Fibroblast of lung (primary cell): ENCODE results near the gene SLC25A1. TPM values are rescaled to one million over a fixed set of nuclear protein-coding genes. Genes with fewer than 3 reads are reported as not detected.
"Not testable (repeated sequence)": the region's sequence is repeated elsewhere in the genome, so short reads cannot be mapped to it uniquely, and the experiment has no call there.

Experiments used
- DNase-seq, 2 donors: peaks; one replicate each; pipeline versions ENCODE4 v3.0.0 to v3.0.0-alpha.2; 2010; ENCODE audit warnings: low read depth in 2 of 2
- H2AFZ ChIP-seq: 2 replicates; pipeline ENCODE4 v1.5.1; 2012; ENCODE audit warnings: low read length, control low read depth, inconsistent platforms
- H3K27ac ChIP-seq: 2 replicates; pipeline ENCODE4 v1.5.1; 2011; ENCODE audit warnings: low read length, control low read depth; ENCODE audit not compliant: insufficient read depth
- H3K27me3 ChIP-seq: 2 replicates; pipeline ENCODE4 v1.5.1; 2011; ENCODE audit warnings: mild to moderate bottlenecking, low read length; ENCODE audit not compliant: control insufficient read depth, insufficient read depth
- H3K36me3 ChIP-seq: 2 replicates; pipeline ENCODE4 v1.5.1; 2011; ENCODE audit warnings: low read length; ENCODE audit not compliant: control insufficient read depth, insufficient read depth
- H3K4me1 ChIP-seq: 2 replicates; pipeline ENCODE4 v1.5.1; 2011; ENCODE audit warnings: low read length; ENCODE audit not compliant: control insufficient read depth, insufficient read depth; ENCODE audit errors: extremely low read depth
- H3K4me2 ChIP-seq: 2 replicates; pipeline ENCODE4 v1.5.1; 2011; ENCODE audit warnings: low read length, control low read depth; ENCODE audit not compliant: insufficient read depth; ENCODE audit errors: extremely low read depth
- H3K4me3 ChIP-seq, 4 experiments: fragments of 200-600 bp in 1 of 4; sonication (generic) in 1 of 4; replicated peaks in 1 of 4; 2 replicates each; pipeline ENCODE4 v1.5.1; 2011 to 2016; ENCODE audit warnings: low read length in 4 of 4, low read depth in 3 of 4, mild to moderate bottlenecking in 3 of 4, control low read depth in 2 of 4, inconsistent platforms in 1 of 4, mixed read lengths in 1 of 4; ENCODE audit not compliant: insufficient read depth in 1 of 4; ENCODE audit errors: control extremely low read depth in 1 of 4
- H3K79me2 ChIP-seq: 2 replicates; pipeline ENCODE4 v1.5.1; 2012; ENCODE audit warnings: mild to moderate bottlenecking, low read length, inconsistent platforms; ENCODE audit not compliant: control insufficient read depth, insufficient read depth
- H3K9ac ChIP-seq: 2 replicates; pipeline ENCODE4 v1.5.1; 2011; ENCODE audit warnings: mild to moderate bottlenecking, low read length, control low read depth; ENCODE audit not compliant: insufficient read depth
- H3K9me3 ChIP-seq: 2 replicates; pipeline ENCODE4 v1.5.1; 2012; ENCODE audit warnings: low read depth, low read length; ENCODE audit not compliant: control insufficient read depth, insufficient read depth
- H4K20me1 ChIP-seq: 2 replicates; pipeline ENCODE4 v1.5.1; 2011; ENCODE audit warnings: low read length; ENCODE audit not compliant: control insufficient read depth, insufficient read depth; ENCODE audit errors: extremely low read depth
- EZH2 ChIP-seq: IDR thresholded peaks from 2 replicates; pipeline ENCODE4 v1.5.1; 2012; ENCODE audit warnings: low read length, control low read depth, mild to moderate bottlenecking; ENCODE audit errors: missing control alignments
- polyA plus RNA-seq, 2 donors: library from polyadenylated mRNA; depleted of rRNA in 1 of 2; stranded (reverse) in 1 of 2; unstranded in 1 of 2; fragments of >200 nt; gene quantifications; 2 replicates each; pipeline ENCODE4 v1.2.1, GENCODE V29; 2011 to 2012; ENCODE audit warnings: missing spikeins in 1 of 2
- total RNA-seq: library from RNA; depleted of rRNA; stranded (reverse); fragments of >200 nt; gene quantifications from 2 replicates; pipeline ENCODE4 v1.2.1, GENCODE V29; 2014
- TF ChIP-seq, protein P1 (sequence below), 2 donors: IDR thresholded peaks in 1 of 2; conservative IDR thresholded peaks in 1 of 2; 1 replicate in 1 of 2; 2 replicates in 1 of 2; pipeline ENCODE4 v1.5.1; 2011 to 2012; ENCODE audit warnings: low read length in 2 of 2, control low read depth in 1 of 2, inconsistent platforms in 1 of 2, low read depth in 1 of 2, mild to moderate bottlenecking in 1 of 2

SLC25A1 gene
- total and polyA plus RNA-seq, 2 donors (not counting 1 experiment from before 2014, with no cell fraction given): 56.1 to 161 TPM

DNA sequence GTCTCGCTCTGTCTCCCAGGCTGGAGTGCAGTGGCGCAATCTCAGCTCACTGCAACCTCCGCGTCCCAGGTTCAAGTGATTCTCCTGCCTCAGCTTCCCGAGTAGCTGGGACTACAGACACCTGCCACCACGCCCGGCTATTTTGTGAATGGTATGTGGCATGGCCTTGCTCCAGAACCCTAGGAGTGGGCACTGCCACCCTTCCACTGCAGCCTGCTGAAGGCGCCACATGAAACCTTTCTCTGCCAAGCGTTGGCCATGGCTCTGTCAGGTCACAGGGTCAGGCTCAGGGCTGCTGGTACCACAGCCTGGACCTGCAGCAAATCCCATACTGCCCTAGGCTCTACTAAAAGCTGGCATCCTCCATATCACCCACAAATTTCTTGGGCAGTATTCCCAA is 22.4 kb downstream of the SLC25A1 start:
- not testable (repeated sequence) for H3K79me2 ChIP-seq, H3K36me3 ChIP-seq, H3K4me1 ChIP-seq, H2AFZ ChIP-seq, H4K20me1 ChIP-seq, H3K4me2 ChIP-seq, H3K9ac ChIP-seq, H3K4me3 ChIP-seq, H3K9me3 ChIP-seq, H3K27ac ChIP-seq, DNase-seq
- peaks cover 15% of the 10 kb centered on the region for H3K27me3 ChIP-seq

DNA sequence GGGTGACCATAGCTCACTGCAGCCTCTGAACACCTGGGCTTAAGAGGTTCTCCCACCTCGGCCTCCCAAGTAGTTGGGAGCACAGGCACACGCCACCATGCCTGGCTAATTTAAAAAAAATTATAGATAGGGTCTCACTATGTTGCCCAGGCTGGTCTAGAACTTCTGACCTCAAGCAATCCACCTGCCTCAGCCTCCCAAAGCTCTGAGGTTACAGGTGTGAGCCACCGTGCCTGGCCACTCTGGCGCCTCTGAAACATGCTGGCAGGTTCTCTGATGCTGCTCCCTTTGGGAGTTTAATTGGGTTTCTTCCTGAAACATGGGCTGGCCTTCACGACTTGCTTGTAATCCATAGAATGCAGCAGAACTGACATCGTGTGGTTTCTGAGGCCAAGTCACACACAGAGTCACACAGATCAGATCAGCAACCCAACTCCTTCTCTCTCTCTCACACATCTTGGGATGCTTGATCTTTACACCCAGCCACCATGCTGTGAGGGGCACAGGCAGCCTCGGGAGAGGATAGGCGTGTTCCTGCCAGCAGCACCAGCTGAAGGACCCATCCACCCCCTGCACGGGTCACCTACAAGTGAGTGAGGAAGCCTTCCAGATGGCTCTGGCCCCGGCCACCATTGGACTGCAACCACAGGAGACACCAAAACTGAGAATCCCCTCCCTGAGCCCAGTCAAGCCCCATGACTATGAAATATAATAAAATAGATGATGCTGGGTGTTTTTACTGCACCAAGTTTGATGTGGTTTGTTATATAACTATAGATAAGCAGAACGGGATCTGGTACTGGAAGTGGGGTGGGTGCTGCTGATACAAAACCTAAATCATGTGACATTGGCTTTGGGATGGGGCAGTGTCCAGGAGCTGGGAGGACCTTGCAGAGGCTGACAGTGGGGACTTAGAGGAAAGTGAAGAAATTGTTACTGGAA is 25.3 kb downstream of the SLC25A1 start:
- H3K4me2 ChIP-seq: no peak overlapping the region
- no peak overlapping the region for H3K27ac ChIP-seq
- H3K9me3 ChIP-seq: no peaks in the 10 kb centered on the region
- H3K79me2 ChIP-seq: no peaks in the 10 kb centered on the region
- no peak for TF ChIP-seq EZH2
- TF ChIP-seq, protein P1, sequence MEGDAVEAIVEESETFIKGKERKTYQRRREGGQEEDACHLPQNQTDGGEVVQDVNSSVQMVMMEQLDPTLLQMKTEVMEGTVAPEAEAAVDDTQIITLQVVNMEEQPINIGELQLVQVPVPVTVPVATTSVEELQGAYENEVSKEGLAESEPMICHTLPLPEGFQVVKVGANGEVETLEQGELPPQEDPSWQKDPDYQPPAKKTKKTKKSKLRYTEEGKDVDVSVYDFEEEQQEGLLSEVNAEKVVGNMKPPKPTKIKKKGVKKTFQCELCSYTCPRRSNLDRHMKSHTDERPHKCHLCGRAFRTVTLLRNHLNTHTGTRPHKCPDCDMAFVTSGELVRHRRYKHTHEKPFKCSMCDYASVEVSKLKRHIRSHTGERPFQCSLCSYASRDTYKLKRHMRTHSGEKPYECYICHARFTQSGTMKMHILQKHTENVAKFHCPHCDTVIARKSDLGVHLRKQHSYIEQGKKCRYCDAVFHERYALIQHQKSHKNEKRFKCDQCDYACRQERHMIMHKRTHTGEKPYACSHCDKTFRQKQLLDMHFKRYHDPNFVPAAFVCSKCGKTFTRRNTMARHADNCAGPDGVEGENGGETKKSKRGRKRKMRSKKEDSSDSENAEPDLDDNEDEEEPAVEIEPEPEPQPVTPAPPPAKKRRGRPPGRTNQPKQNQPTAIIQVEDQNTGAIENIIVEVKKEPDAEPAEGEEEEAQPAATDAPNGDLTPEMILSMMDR (conservative IDR thresholded peaks at IDR 0.05 in 1 of 2, IDR thresholded peaks at IDR 0.05 in 1 of 2; ENCODE audit: low read depth in 1 of 2, low read length in 2 of 2): no peak
- H3K4me3 ChIP-seq: no peak overlapping the region
- no peak overlapping the region for H3K9ac ChIP-seq
- H3K36me3 ChIP-seq: no peaks in the 10 kb centered on the region
- H3K4me1 ChIP-seq: no peaks in the 10 kb centered on the region
- DNase-seq: no peak
- H4K20me1 ChIP-seq: no peaks in the 10 kb centered on the region
- H3K27me3 ChIP-seq: peaks cover 33% of the 10 kb centered on the region
- H2AFZ ChIP-seq: no peak overlapping the region

DNA sequence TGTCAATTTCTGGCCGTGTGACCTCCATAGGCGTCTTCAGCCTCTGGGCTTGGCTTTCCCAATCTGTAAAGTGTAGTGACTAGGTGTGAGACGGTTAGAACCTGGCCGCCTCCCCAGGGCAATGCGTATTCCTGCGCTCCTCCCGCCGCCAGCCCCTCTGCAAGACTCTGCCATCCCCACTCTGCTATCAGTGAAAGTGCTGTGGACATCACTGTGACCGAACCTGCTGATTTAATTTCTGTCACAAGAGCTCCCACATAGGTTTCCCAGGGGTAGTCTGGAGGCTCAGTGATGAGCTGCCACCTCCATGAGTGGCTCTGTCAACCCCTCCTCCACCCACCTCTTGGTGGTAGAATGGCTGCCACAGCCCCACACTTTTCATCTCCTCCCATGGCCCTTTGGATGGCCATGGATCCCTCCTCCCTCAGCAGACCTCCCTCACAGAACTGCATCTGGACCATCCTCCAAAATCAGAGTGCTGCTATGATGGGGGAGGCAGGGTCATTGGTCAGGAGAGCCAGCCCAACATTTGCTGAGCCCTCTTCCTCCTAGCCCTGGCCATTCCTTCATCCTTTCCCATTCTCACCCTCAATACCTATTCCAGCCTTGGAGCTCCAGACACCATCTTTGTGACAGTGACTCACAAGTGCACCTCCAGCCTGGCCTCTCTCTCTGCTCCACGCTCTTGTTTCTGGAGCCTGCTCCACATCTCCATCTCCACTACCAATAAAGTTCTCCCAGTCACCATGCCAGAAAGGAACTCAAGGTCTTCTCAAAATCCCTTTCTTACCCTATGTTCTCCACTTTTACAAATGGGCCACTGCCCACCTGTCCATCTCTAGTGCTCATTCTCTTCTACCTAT is 27.0 kb downstream of the SLC25A1 start:
- Histone ChIP-seq H3K79me2 (no peaks in the 10 kb centered on the region), H3K9me3 (no peaks in the 10 kb centered on the region), H3K4me3 (no peak overlapping the region), H2AFZ (no peak overlapping the region), H3K27ac (no peak overlapping the region), H3K4me2 (no peak overlapping the region), H3K4me1 (no peaks in the 10 kb centered on the region), H3K36me3 (no peaks in the 10 kb centered on the region), H3K9ac (no peak overlapping the region), H4K20me1 (no peaks in the 10 kb centered on the region), H3K27me3 (peaks cover 41% of the 10 kb centered on the region)
- no peak for DNase-seq
- TF ChIP-seq EZH2: no peak
- TF ChIP-seq, protein P1 (conservative IDR thresholded peaks at IDR 0.05 in 1 of 2, IDR thresholded peaks at IDR 0.05 in 1 of 2; ENCODE audit: low read depth in 1 of 2, low read length in 2 of 2): no peak
